Calu3 (cell line): ENCODE data around the gene WNT7B. TPM values are rescaled to one million over a fixed set of nuclear protein-coding genes. Genes with fewer than 3 reads are reported as not detected.

Source experiments
- BruUV-seq: library from RNA; stranded (reverse); fragments of 400-500 nt; replicated peaks from 2 replicates; lab custom pipeline; 2021; lab: Mats Ljungman, UMichigan
- CTCF ChIA-PET: fragments of 300-600 bp; sonication (Branson Sonifier 250); formaldehyde crosslinking; loops from one replicate; lab custom pipeline; 2022; ENCODE audit warnings: antibody characterized with exemption; lab: Charles Lee
- DNase-seq: peaks from one replicate; pipeline ENCODE4 v3.0.0; 2022
- H3K27ac Mint-ChIP-seq: one replicate; pipeline ENCODE4 v1.8.0; 2022; ENCODE audit warnings: mixed read lengths; ENCODE audit not compliant: unreplicated experiment
- H3K27me3 Mint-ChIP-seq: one replicate; pipeline ENCODE4 v1.8.0; 2022; ENCODE audit warnings: mixed read lengths; ENCODE audit not compliant: unreplicated experiment
- H3K36me3 Mint-ChIP-seq: one replicate; pipeline ENCODE4 v1.8.0; 2022; ENCODE audit warnings: mild to moderate bottlenecking, moderate library complexity, mixed read lengths; ENCODE audit not compliant: insufficient read depth, unreplicated experiment
- H3K4me1 Mint-ChIP-seq: one replicate; pipeline ENCODE4 v1.8.0; 2022; ENCODE audit warnings: mild to moderate bottlenecking, low read depth, mixed read lengths; ENCODE audit not compliant: unreplicated experiment
- H3K4me3 Mint-ChIP-seq: one replicate; pipeline ENCODE4 v1.8.0; 2022; ENCODE audit warnings: mild to moderate bottlenecking, low read depth, moderate library complexity, mixed read lengths; ENCODE audit not compliant: unreplicated experiment
- H3K9me3 Mint-ChIP-seq: one replicate; pipeline ENCODE4 v1.8.0; 2022; ENCODE audit warnings: low read depth, mixed read lengths; ENCODE audit not compliant: unreplicated experiment
- intact Hi-C: fragments of 100-400 bp; cut with micrococcal nuclease; formaldehyde crosslinking; loops from one replicate; pipeline ENCODE4 v1.10.0; 2022; ENCODE audit not compliant: unreplicated experiment
- total RNA-seq: library from RNA; stranded (reverse); gene quantifications from 2 replicates; pipeline ENCODE4 v1.2.3, GENCODE V29; 2022
- TF ChIP-seq, protein P1 (sequence below): fragments of 200-600 bp; IDR thresholded peaks from one replicate; pipeline ENCODE4 v1.8.0; 2022; ENCODE audit warnings: antibody characterized with exemption; ENCODE audit not compliant: unreplicated experiment

The WNT7B gene
- total RNA-seq, 1 experiment from 2014 or later = 100.0 TPM

DNA sequence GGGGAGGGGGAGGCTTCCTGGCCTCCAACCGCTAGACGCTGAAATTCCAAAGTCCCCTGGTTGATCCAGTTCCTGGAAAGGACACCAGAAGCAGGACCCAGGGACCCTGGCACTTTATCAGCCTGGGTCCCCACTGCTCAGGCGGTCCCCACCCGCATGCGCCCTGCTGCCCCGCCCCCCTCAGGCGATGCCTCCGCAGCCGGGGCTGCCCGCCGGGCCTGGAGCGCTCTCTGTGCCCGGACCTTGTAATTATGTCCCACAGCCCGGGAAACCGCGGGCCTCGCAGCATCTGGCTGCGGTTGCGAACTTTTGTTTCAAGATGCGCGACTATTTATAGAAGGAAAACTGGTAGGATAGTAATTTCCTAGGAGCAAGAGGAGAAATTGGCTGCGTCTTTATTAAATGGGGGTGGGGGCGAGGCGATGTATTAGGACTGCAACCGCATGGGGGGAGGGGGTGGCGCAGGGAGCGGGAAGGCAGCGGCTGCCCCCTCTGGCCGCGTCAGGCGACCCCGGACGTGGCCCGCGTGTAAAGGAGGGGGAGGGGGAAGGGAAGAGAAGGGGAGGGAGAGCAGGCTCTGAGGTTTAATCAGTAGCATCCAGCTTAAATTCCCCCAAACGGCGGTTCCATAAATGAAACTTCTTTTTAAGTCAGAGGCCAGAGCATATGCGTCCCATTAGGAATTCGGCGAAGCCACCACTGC is 6.1 kb downstream of the WNT7B start:
- peak overlapping the region; percentile 42 for H3K4me3 Mint-ChIP-seq
- intact Hi-C loops = no loop called here
- DNase-seq = no peak
- TF ChIP-seq, protein P1, sequence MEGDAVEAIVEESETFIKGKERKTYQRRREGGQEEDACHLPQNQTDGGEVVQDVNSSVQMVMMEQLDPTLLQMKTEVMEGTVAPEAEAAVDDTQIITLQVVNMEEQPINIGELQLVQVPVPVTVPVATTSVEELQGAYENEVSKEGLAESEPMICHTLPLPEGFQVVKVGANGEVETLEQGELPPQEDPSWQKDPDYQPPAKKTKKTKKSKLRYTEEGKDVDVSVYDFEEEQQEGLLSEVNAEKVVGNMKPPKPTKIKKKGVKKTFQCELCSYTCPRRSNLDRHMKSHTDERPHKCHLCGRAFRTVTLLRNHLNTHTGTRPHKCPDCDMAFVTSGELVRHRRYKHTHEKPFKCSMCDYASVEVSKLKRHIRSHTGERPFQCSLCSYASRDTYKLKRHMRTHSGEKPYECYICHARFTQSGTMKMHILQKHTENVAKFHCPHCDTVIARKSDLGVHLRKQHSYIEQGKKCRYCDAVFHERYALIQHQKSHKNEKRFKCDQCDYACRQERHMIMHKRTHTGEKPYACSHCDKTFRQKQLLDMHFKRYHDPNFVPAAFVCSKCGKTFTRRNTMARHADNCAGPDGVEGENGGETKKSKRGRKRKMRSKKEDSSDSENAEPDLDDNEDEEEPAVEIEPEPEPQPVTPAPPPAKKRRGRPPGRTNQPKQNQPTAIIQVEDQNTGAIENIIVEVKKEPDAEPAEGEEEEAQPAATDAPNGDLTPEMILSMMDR = no peak
- H3K27ac Mint-ChIP-seq = no peak overlapping the region
- CTCF ChIA-PET = no interaction called here
- H3K4me1 Mint-ChIP-seq = peaks cover 47% of the 10 kb centered on the region
- no peaks in the 10 kb centered on the region for H3K27me3 Mint-ChIP-seq
- H3K9me3 Mint-ChIP-seq = no peaks in the 10 kb centered on the region
- no TSS peak for BruUV-seq
- peaks cover 46% of the 10 kb centered on the region for H3K36me3 Mint-ChIP-seq

DNA sequence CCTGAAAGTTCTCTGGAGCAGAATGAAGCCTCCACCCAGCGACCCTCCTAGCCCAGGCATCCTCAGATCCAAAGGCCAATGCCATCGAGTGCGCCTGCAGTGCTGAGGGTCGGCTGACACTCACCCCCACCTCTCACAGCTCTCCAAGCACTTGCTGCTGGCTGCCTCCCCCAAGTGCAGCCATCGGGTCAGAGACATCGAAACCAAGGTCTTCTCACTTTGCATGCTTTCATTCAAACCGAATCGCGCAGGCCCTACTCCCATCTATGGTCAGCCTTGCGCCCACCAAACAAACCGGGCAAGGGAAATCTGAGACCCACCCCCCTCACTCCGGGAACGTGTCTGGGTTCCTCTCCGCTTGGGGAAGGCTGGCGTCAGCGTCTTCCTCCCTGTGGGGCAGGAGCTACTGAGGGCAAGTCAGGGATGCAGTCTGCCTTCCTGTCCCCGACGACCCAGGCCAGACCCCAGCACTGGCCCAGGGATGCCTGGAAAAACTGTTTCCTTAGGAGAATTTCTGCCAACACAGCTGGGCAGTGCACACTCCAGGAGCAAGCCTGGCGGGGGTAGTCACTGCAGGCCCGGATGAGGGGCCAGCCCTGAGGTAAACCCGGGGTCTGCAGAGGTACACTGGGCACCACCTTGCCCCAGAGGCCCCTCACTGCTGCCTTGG is 7.0 kb downstream of the WNT7B start:
- Mint-ChIP-seq H3K9me3 (no peaks in the 10 kb centered on the region), H3K36me3 (peaks cover 43% of the 10 kb centered on the region), H3K27ac (peak overlapping the region; percentile 60), H3K27me3 (no peaks in the 10 kb centered on the region), H3K4me3 (peak overlapping the region; percentile 42), H3K4me1 (peaks cover 50% of the 10 kb centered on the region)
- intact Hi-C loops = no loop called here
- DNase-seq = no peak
- BruUV-seq = no TSS peak
- TF ChIP-seq, protein P1 = no peak
- CTCF ChIA-PET = interaction anchor here (0.6 to 1.8 kb wide), 6 partner anchors 14 to 487 kb away, joined by 3 to 12 read pairs (median 3); no protein-coding TSS in a partner anchor

DNA sequence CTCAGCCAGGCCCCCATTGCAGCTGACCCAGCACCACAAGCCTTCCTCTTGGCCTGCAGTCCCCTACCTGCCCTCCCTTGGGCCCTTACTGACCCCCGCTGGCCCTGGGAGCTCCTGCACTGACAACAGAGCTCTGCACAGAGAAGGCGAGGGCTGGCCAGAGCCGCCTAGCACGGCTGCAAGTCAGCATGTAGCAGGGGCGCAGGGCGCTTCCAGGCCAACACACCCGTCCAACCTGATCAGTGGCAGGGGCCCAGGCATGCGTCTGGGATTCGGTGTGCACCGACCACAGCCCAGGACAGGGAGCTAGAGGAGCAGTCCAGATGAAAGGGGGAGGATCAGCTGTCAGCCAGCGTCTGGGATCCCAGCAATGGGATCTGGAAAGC is 7.6 kb downstream of the WNT7B start:
- BruUV-seq = no TSS peak
- no peaks in the 10 kb centered on the region for H3K27me3 Mint-ChIP-seq
- TF ChIP-seq, protein P1 = no peak

DNA sequence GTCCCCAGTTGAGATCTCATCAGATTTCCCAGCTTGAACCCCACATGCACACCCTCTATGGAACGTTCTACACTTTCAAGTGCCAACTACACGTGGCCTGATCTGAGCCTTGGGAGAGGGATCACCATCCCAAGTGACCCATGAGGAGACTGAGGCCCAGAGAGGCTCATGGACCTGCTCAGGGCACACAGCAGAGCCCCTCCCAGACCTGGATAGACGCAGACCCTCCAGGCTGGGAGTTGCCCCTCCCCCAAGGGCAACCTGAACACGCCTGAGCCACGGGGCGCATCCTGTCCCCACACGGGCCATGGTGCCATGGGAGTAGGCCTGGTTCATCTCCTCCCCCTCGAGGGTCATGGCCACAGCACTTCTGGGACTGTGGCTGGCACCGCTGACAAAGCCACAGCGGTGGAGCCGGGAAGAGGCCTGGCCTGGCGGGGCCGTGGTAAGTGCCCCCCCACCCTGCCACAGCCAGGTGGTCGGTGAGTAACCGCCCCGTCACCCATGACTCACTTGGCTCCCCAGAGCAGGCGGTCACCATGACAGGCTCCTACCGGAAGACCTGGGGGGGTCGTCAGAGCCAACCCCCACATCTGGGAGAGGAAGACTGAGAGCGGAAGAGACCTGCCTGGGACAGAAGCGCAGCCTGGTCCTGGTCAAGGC is 8.1 kb downstream of the WNT7B start:
- CTCF ChIA-PET = interaction anchor here (1.1 to 1.8 kb wide), 2 partner anchors 105 to 324 kb away, joined by 4 to 12 read pairs; no protein-coding TSS in a partner anchor
- peak overlapping the region; percentile 42 for H3K4me3 Mint-ChIP-seq
- DNase-seq = peak; percentile 77
- intact Hi-C loops = no loop called here
- peaks cover 43% of the 10 kb centered on the region for H3K36me3 Mint-ChIP-seq
- H3K4me1 Mint-ChIP-seq = peaks cover 43% of the 10 kb centered on the region
- TF ChIP-seq, protein P1 = no peak
- no peaks in the 10 kb centered on the region for H3K9me3 Mint-ChIP-seq
- no TSS peak for BruUV-seq
- peak overlapping the region; percentile 64 for H3K27ac Mint-ChIP-seq
- H3K27me3 Mint-ChIP-seq = no peaks in the 10 kb centered on the region

More for the DNA sequence above, 7.6 kb downstream of the WNT7B start:
- Mint-ChIP-seq H3K36me3 (peaks cover 43% of the 10 kb centered on the region), H3K4me1 (peaks cover 48% of the 10 kb centered on the region), H3K27ac (peak overlapping the region; percentile 64), H3K9me3 (no peaks in the 10 kb centered on the region), H3K4me3 (peak overlapping the region; percentile 42)
- intact Hi-C loops = no loop called here
- peak; percentile 53 for DNase-seq
- CTCF ChIA-PET = interaction anchor here (0.6 to 1.8 kb wide), 6 partner anchors 13 to 487 kb away, joined by 3 to 12 read pairs (median 3); no protein-coding TSS in a partner anchor
